ENCODE data around the gene EID2. TPM values are rescaled to one million over a fixed set of nuclear protein-coding genes. Genes with fewer than 3 reads are reported as not detected.
A peak's percentile ranks its signal among the peaks of the same experiment; 100 is the strongest.

EID2 gene
- total RNA-seq = 10 to 100 TPM; 14.4 to 21.9 (median 19.8) TPM
- 17.3 TPM for total RNA-seq (2013)
- total RNA-seq = 11.8 to 26.4 (median 20.2) reads per million in 29 experiments

GRCh38 chr19:39539518-39540332, at the start of gene EID2:
EID2 (minus strand) TSS chr19:39540161; CDS start chr19:39540079, 82 bp downstream.
- ATAC-seq (replicated peaks in 1 of 4) (peak; percentile 83 to 90 (median 86)), DNase-seq (peak; percentile 77 to 98 (median 91))
- CTCF ChIA-PET = interaction anchor here in 1 of 2 donors (0.6 to 1.2 kb wide), 3 partner anchors 59 to 135 kb away, joined by 3 read pairs; partner anchors contain the start of genes RPS16 and TIMM50
- Mint-ChIP-seq H3K27me3 (no peaks in the 10 kb centered on the region), H3K4me1 (peaks cover 66 to 78% (median 66%) of the 10 kb centered on the region in 3 donors), H3K4me3 (peak within 1 kb of the TSS; percentile 93 to 94 (median 94)), H3K27ac (peak within 1 kb of the TSS; percentile 96 to 98), H3K9me3 (no peaks in the 10 kb centered on the region), H3K36me3 (no peaks in the 10 kb centered on the region)
- H3K36me3 ChIP-seq (ENCODE audit: control insufficient read depth in 2 of 2, extremely low read depth in 1 of 2, insufficient read depth in 1 of 2, low read length in 1 of 2) = no peaks in the 10 kb centered on the region
- peak within 1 kb of the TSS; percentile 93 for H3K27ac ChIP-seq (ENCODE audit: low read length)
- POLR2A ChIA-PET = interaction anchor here in 1 of 2 donors (0.6 kb wide), 1 partner anchor 23 kb away, joined by 5 read pairs; no protein-coding TSS in a partner anchor
- peak within 1 kb of the TSS; percentile 78 to 91 for H3K4me3 ChIP-seq (ENCODE audit: control insufficient read depth in 1 of 2, extremely low read depth in 1 of 2, low read length in 1 of 2)
- H3K27me3 ChIP-seq (replicated peaks in 1 of 2; ENCODE audit: control insufficient read depth in 2 of 2, extremely low read depth in 1 of 2, insufficient read depth in 2 of 2, low read length in 1 of 2) = no peaks in the 10 kb centered on the region
- peaks cover 17 to 25% of the 10 kb centered on the region in 2 experiments for H3K4me1 ChIP-seq (ENCODE audit: control insufficient read depth in 1 of 2, extremely low read depth in 1 of 2, insufficient read depth in 2 of 2, low read length in 2 of 2)
- under 1% methylated on average over 82 of the region's 84 CpGs for WGBS (ENCODE audit: insufficient coverage)
- no peaks in the 10 kb centered on the region for H3K9me3 ChIP-seq

- Histone ChIP-seq H3K27me3 (replicated peaks in 1 of 2; ENCODE audit: control insufficient read depth in 2 of 2, extremely low read depth in 1 of 2, insufficient read depth in 2 of 2, low read length in 1 of 2) (peaks cover 0 to 15% of the 10 kb centered on the region in 2 experiments), H3K4me3 (ENCODE audit: control insufficient read depth in 1 of 2, extremely low read depth in 1 of 2, low read length in 1 of 2) (no peak overlapping the region), H3K9me3 (no peaks in the 10 kb centered on the region), H3K4me1 (ENCODE audit: control insufficient read depth in 1 of 2, extremely low read depth in 1 of 2, insufficient read depth in 2 of 2, low read length in 2 of 2) (no peaks in the 10 kb centered on the region), H3K36me3 (ENCODE audit: control insufficient read depth in 2 of 2, extremely low read depth in 1 of 2, insufficient read depth in 1 of 2, low read length in 1 of 2) (no peaks in the 10 kb centered on the region), H3K27ac (ENCODE audit: low read length) (no peak overlapping the region)
- no peak overlapping the region for H3K27ac Mint-ChIP-seq
- H3K4me3 Mint-ChIP-seq = no peak overlapping the region
- peaks cover 35 to 43% of the 10 kb centered on the region in 2 donors for H3K27me3 Mint-ChIP-seq
- H3K9me3 Mint-ChIP-seq = peaks cover 0 to 4% (median 0%) of the 10 kb centered on the region in 3 donors
- POLR2A ChIA-PET = no interaction called here
- DNase-seq (no peak), ATAC-seq (replicated peaks in 1 of 4) (no peak)
- peaks cover 0 to 4% (median 0%) of the 10 kb centered on the region in 3 donors for H3K4me1 Mint-ChIP-seq
- H3K36me3 Mint-ChIP-seq = peaks cover 4% of the 10 kb centered on the region
- WGBS (ENCODE audit: insufficient coverage) = 71% methylated on average over 1 of the region's 2 CpGs
- CTCF ChIA-PET = no interaction called here
These were observed 48.1 kb upstream of the EID2 start for GRCh38 chr19:39588066-39588465.

GRCh38 chr19:39587496-39587895, 47.5 kb upstream of the EID2 start:
- WGBS (ENCODE audit: insufficient coverage) = no CpG with 5 or more reads among the region's 4 CpGs
- Mint-ChIP-seq H3K36me3 (peaks cover 4% of the 10 kb centered on the region), H3K4me3 (no peak overlapping the region), H3K27ac (no peak overlapping the region), H3K9me3 (peaks cover 0 to 4% (median 0%) of the 10 kb centered on the region in 3 donors), H3K4me1 (peaks cover 0 to 4% (median 0%) of the 10 kb centered on the region in 3 donors), H3K27me3 (peaks cover 35 to 43% of the 10 kb centered on the region in 2 donors)
- Histone ChIP-seq H3K27me3 (replicated peaks in 1 of 2; ENCODE audit: control insufficient read depth in 2 of 2, extremely low read depth in 1 of 2, insufficient read depth in 2 of 2, low read length in 1 of 2) (peaks cover 0 to 16% of the 10 kb centered on the region in 2 experiments), H3K4me3 (ENCODE audit: control insufficient read depth in 1 of 2, extremely low read depth in 1 of 2, low read length in 1 of 2) (no peak overlapping the region), H3K4me1 (ENCODE audit: control insufficient read depth in 1 of 2, extremely low read depth in 1 of 2, insufficient read depth in 2 of 2, low read length in 2 of 2) (no peaks in the 10 kb centered on the region), H3K9me3 (no peaks in the 10 kb centered on the region), H3K27ac (ENCODE audit: low read length) (no peak overlapping the region), H3K36me3 (ENCODE audit: control insufficient read depth in 2 of 2, extremely low read depth in 1 of 2, insufficient read depth in 1 of 2, low read length in 1 of 2) (no peaks in the 10 kb centered on the region)
- ChIA-PET POLR2A (no interaction called here), CTCF (no interaction called here)
- DNase-seq (no peak), ATAC-seq (replicated peaks in 1 of 4) (no peak)

GRCh38 chr19:39582891-39583625, 43.1 kb upstream of the EID2 start:
- POLR2A ChIA-PET = no interaction called here
- ATAC-seq (replicated peaks in 1 of 4) (no peak), DNase-seq (no peak)
- no peak overlapping the region for H3K27ac Mint-ChIP-seq
- H3K9me3 Mint-ChIP-seq = peaks cover 8 to 15% (median 8%) of the 10 kb centered on the region in 3 donors
- Histone ChIP-seq H3K27me3 (replicated peaks in 1 of 2; ENCODE audit: control insufficient read depth in 2 of 2, extremely low read depth in 1 of 2, insufficient read depth in 2 of 2, low read length in 1 of 2) (peaks cover 0 to 18% of the 10 kb centered on the region in 2 experiments), H3K4me3 (ENCODE audit: control insufficient read depth in 1 of 2, extremely low read depth in 1 of 2, low read length in 1 of 2) (no peak overlapping the region), H3K27ac (ENCODE audit: low read length) (no peak overlapping the region), H3K9me3 (no peaks in the 10 kb centered on the region), H3K4me1 (ENCODE audit: control insufficient read depth in 1 of 2, extremely low read depth in 1 of 2, insufficient read depth in 2 of 2, low read length in 2 of 2) (no peaks in the 10 kb centered on the region), H3K36me3 (ENCODE audit: control insufficient read depth in 2 of 2, extremely low read depth in 1 of 2, insufficient read depth in 1 of 2, low read length in 1 of 2) (no peaks in the 10 kb centered on the region)
- CTCF ChIA-PET = no interaction called here
- H3K27me3 Mint-ChIP-seq = peaks cover 37 to 41% of the 10 kb centered on the region in 2 donors
- 49% methylated on average over 4 of the region's 8 CpGs for WGBS (ENCODE audit: insufficient coverage)
- peaks cover 4% of the 10 kb centered on the region for H3K36me3 Mint-ChIP-seq
- H3K4me3 Mint-ChIP-seq = no peak overlapping the region
- H3K4me1 Mint-ChIP-seq = peaks cover 0 to 4% (median 0%) of the 10 kb centered on the region in 3 donors

- no peak overlapping the region for H3K4me3 ChIP-seq (ENCODE audit: control insufficient read depth in 1 of 2, extremely low read depth in 1 of 2, low read length in 1 of 2)
- 40% methylated on average over 2 of the region's 4 CpGs for WGBS (ENCODE audit: insufficient coverage)
- no peak overlapping the region for H3K27ac ChIP-seq (ENCODE audit: low read length)
- Mint-ChIP-seq H3K36me3 (peaks cover 3% of the 10 kb centered on the region), H3K27ac (no peak overlapping the region), H3K4me3 (no peak overlapping the region), H3K27me3 (peaks cover 39 to 41% of the 10 kb centered on the region in 2 donors), H3K9me3 (peaks cover 8 to 15% (median 8%) of the 10 kb centered on the region in 3 donors), H3K4me1 (peaks cover 0 to 4% (median 0%) of the 10 kb centered on the region in 3 donors)
- H3K27me3 ChIP-seq (replicated peaks in 1 of 2; ENCODE audit: control insufficient read depth in 2 of 2, extremely low read depth in 1 of 2, insufficient read depth in 2 of 2, low read length in 1 of 2) = peaks cover 0 to 18% of the 10 kb centered on the region in 2 experiments
- H3K4me1 ChIP-seq (ENCODE audit: control insufficient read depth in 1 of 2, extremely low read depth in 1 of 2, insufficient read depth in 2 of 2, low read length in 2 of 2) = no peaks in the 10 kb centered on the region
- ATAC-seq (replicated peaks in 1 of 4) (no peak), DNase-seq (no peak)
- H3K36me3 ChIP-seq (ENCODE audit: control insufficient read depth in 2 of 2, extremely low read depth in 1 of 2, insufficient read depth in 1 of 2, low read length in 1 of 2) = no peaks in the 10 kb centered on the region
- H3K9me3 ChIP-seq = no peaks in the 10 kb centered on the region
- POLR2A ChIA-PET = no interaction called here
- CTCF ChIA-PET = no interaction called here
These were observed 42.5 kb upstream of the EID2 start for GRCh38 chr19:39582442-39582841.

GRCh38 chr19:39568604-39569003, 28.6 kb upstream of the EID2 start:
- Mint-ChIP-seq H3K27me3 (peaks cover 20 to 28% of the 10 kb centered on the region in 2 donors), H3K36me3 (no peaks in the 10 kb centered on the region), H3K27ac (no peak overlapping the region), H3K9me3 (peaks cover 5 to 9% (median 5%) of the 10 kb centered on the region in 3 donors), H3K4me3 (no peak overlapping the region), H3K4me1 (no peaks in the 10 kb centered on the region)
- no CpG with 5 or more reads among the region's 3 CpGs for WGBS (ENCODE audit: insufficient coverage)
- Histone ChIP-seq H3K27ac (ENCODE audit: low read length) (no peak overlapping the region), H3K4me1 (ENCODE audit: control insufficient read depth in 1 of 2, extremely low read depth in 1 of 2, insufficient read depth in 2 of 2, low read length in 2 of 2) (no peaks in the 10 kb centered on the region), H3K4me3 (ENCODE audit: control insufficient read depth in 1 of 2, extremely low read depth in 1 of 2, low read length in 1 of 2) (no peak overlapping the region), H3K9me3 (no peaks in the 10 kb centered on the region), H3K27me3 (replicated peaks in 1 of 2; ENCODE audit: control insufficient read depth in 2 of 2, extremely low read depth in 1 of 2, insufficient read depth in 2 of 2, low read length in 1 of 2) (peaks cover 0 to 10% of the 10 kb centered on the region in 2 experiments), H3K36me3 (ENCODE audit: control insufficient read depth in 2 of 2, extremely low read depth in 1 of 2, insufficient read depth in 1 of 2, low read length in 1 of 2) (no peaks in the 10 kb centered on the region)
- ChIA-PET POLR2A (no interaction called here), CTCF (no interaction called here)
- ATAC-seq (replicated peaks in 1 of 4) = no peak
- no peak for DNase-seq
